IPS-18a (cell line): ENCODE data around the gene ZFP28.

Experiments
- H3K27ac ChIP-seq: one replicate; pipeline ENCODE4 v1.5.1; 2013; ENCODE audit warnings: low read length
- H3K27me3 ChIP-seq: one replicate; pipeline ENCODE4 v1.6.1; 2013; ENCODE audit warnings: mild to moderate bottlenecking, low read length; ENCODE audit not compliant: control insufficient read depth, insufficient read depth
- H3K36me3 ChIP-seq: one replicate; pipeline ENCODE4 v1.6.1; 2013; ENCODE audit warnings: low read depth, low read length; ENCODE audit not compliant: control insufficient read depth
- H3K4me1 ChIP-seq: one replicate; pipeline ENCODE4 v1.6.1; 2013; ENCODE audit warnings: low read depth, low read length; ENCODE audit not compliant: control insufficient read depth
- H3K4me3 ChIP-seq: one replicate; pipeline ENCODE4 v1.5.1; 2013; ENCODE audit warnings: low read length
- H3K9ac ChIP-seq: one replicate; pipeline ENCODE4 v1.6.1; 2013; ENCODE audit warnings: mild to moderate bottlenecking, low read length, moderate library complexity
- H3K9me3 ChIP-seq: one replicate; pipeline ENCODE4 v1.6.1; 2013; ENCODE audit warnings: low read depth, low read length; ENCODE audit not compliant: control insufficient read depth

Gene ZFP28

GRCh38 chr19:56538761-56539263, at the start of gene ZFP28:
Gene ZFP28 (plus strand): TSS chr19:56538948. CDS start chr19:56539019, 71 bp downstream.
- H3K36me3 ChIP-seq = no peaks in the 10 kb centered on the region
- H3K9me3 ChIP-seq = peaks cover 54% of the 10 kb centered on the region
- H3K27ac ChIP-seq = no peak within 1 kb of the TSS
- H3K4me1 ChIP-seq = no peaks in the 10 kb centered on the region
- no peak within 1 kb of the TSS for H3K9ac ChIP-seq
- H3K4me3 ChIP-seq = peak within 1 kb of the TSS; percentile 75
- H3K27me3 ChIP-seq = peaks cover 7% of the 10 kb centered on the region

- Histone ChIP-seq H3K27ac (no peak overlapping the region), H3K36me3 (no peaks in the 10 kb centered on the region), H3K9me3 (peaks cover 53% of the 10 kb centered on the region), H3K9ac (no peak overlapping the region), H3K4me3 (no peak overlapping the region), H3K4me1 (no peaks in the 10 kb centered on the region), H3K27me3 (no peaks in the 10 kb centered on the region)
These were observed 47.3 kb upstream of the ZFP28 start for GRCh38 chr19:56491399-56491798.

GRCh38 chr19:56504581-56504980, 34.2 kb upstream of the ZFP28 start:
- Histone ChIP-seq H3K27me3 (no peaks in the 10 kb centered on the region), H3K9me3 (peaks cover 45% of the 10 kb centered on the region), H3K4me3 (no peak overlapping the region), H3K4me1 (no peaks in the 10 kb centered on the region), H3K36me3 (no peaks in the 10 kb centered on the region), H3K27ac (no peak overlapping the region), H3K9ac (no peak overlapping the region)

GRCh38 chr19:56507446-56508289, 31.1 kb upstream of the ZFP28 start, which contains the start of gene ZNF471:
Gene ZNF471 (plus strand): TSS chr19:56507855. CDS start chr19:56511572, 3,717 bp downstream.
- Histone ChIP-seq H3K4me1 (no peaks in the 10 kb centered on the region), H3K36me3 (no peaks in the 10 kb centered on the region), H3K27ac (no peak within 1 kb of the TSS), H3K9ac (no peak within 1 kb of the TSS), H3K4me3 (peak within 1 kb of the TSS; percentile 61), H3K27me3 (no peaks in the 10 kb centered on the region), H3K9me3 (peaks cover 33% of the 10 kb centered on the region)

- Histone ChIP-seq H3K4me1 (no peaks in the 10 kb centered on the region), H3K36me3 (no peaks in the 10 kb centered on the region), H3K27ac (no peak overlapping the region), H3K9me3 (peaks cover 33% of the 10 kb centered on the region), H3K4me3 (peak overlapping the region; percentile 61), H3K9ac (no peak overlapping the region), H3K27me3 (no peaks in the 10 kb centered on the region)
These were observed 30.4 kb upstream of the ZFP28 start for GRCh38 chr19:56508290-56508778.

GRCh38 chr19:56525214-56525860, 13.4 kb upstream of the ZFP28 start:
- no peaks in the 10 kb centered on the region for H3K36me3 ChIP-seq
- H3K27ac ChIP-seq = no peak overlapping the region
- H3K27me3 ChIP-seq = no peaks in the 10 kb centered on the region
- H3K9ac ChIP-seq = no peak overlapping the region
- no peak overlapping the region for H3K4me3 ChIP-seq
- H3K4me1 ChIP-seq = no peaks in the 10 kb centered on the region
- H3K9me3 ChIP-seq = peaks cover 78% of the 10 kb centered on the region

GRCh38 chr19:56537442-56537841, 1.3 kb upstream of the ZFP28 start:
- peak overlapping the region; percentile 75 for H3K4me3 ChIP-seq
- peaks cover 7% of the 10 kb centered on the region for H3K27me3 ChIP-seq
- no peak overlapping the region for H3K27ac ChIP-seq
- H3K4me1 ChIP-seq = no peaks in the 10 kb centered on the region
- no peaks in the 10 kb centered on the region for H3K36me3 ChIP-seq
- no peak overlapping the region for H3K9ac ChIP-seq
- peaks cover 47% of the 10 kb centered on the region for H3K9me3 ChIP-seq

- Histone ChIP-seq H3K27ac (no peak overlapping the region), H3K4me3 (peak overlapping the region; percentile 75), H3K36me3 (no peaks in the 10 kb centered on the region), H3K4me1 (no peaks in the 10 kb centered on the region), H3K27me3 (peaks cover 7% of the 10 kb centered on the region), H3K9ac (no peak overlapping the region), H3K9me3 (peaks cover 52% of the 10 kb centered on the region)
These were observed 441 bp upstream of the ZFP28 start for GRCh38 chr19:56538254-56538760.

- Histone ChIP-seq H3K36me3 (peaks cover under 1% of the 10 kb centered on the region), H3K27ac (no peak overlapping the region), H3K4me3 (no peak overlapping the region), H3K4me1 (no peaks in the 10 kb centered on the region), H3K9ac (no peak overlapping the region), H3K9me3 (peaks cover 54% of the 10 kb centered on the region), H3K27me3 (peaks cover 7% of the 10 kb centered on the region)
These were observed 5.0 kb downstream of the ZFP28 start for GRCh38 chr19:56543776-56544175.

- Histone ChIP-seq H3K27ac (no peak overlapping the region), H3K9me3 (peaks cover 68% of the 10 kb centered on the region), H3K4me1 (no peaks in the 10 kb centered on the region), H3K36me3 (peaks cover 12% of the 10 kb centered on the region), H3K4me3 (no peak overlapping the region), H3K9ac (no peak overlapping the region), H3K27me3 (no peaks in the 10 kb centered on the region)
These were observed 8.8 kb downstream of the ZFP28 start for GRCh38 chr19:56547535-56547934.

- Histone ChIP-seq H3K27ac (no peak overlapping the region), H3K9me3 (peaks cover 83% of the 10 kb centered on the region), H3K4me3 (no peak overlapping the region), H3K36me3 (peaks cover 7% of the 10 kb centered on the region), H3K9ac (no peak overlapping the region), H3K4me1 (no peaks in the 10 kb centered on the region), H3K27me3 (no peaks in the 10 kb centered on the region)
These were observed 15.6 kb downstream of the ZFP28 start for GRCh38 chr19:56554272-56554869.
